ENCODE results near the gene CCNDBP1. TPM values are rescaled to one million over a fixed set of nuclear protein-coding genes. Genes with fewer than 3 reads are reported as not detected.
"Not testable (repeated sequence)": the region's sequence is repeated elsewhere in the genome, so short reads cannot be mapped to it uniquely, and the experiment has no call there.

The CCNDBP1 gene
- total RNA-seq, 1 donor from 2014 or later = 26.5 TPM

DNA sequence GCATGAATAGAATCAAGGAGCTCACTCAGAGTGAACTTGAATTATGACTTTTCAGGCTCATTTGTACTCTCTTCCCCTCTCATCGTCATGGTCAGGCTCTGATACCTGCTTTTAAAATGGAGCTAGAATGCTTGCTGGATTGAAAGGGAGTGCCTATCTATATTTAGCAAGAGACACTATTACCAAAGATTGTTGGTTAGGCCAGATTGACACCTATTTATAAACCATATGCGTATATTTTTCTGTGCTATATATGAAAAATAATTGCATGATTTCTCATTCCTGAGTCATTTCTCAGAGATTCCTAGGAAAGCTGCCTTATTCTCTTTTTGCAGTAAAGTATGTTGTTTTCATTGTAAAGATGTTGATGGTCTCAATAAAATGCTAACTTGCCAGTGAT, 9.6 kb downstream of the CCNDBP1 start:
- no peak for DNase-seq

DNA sequence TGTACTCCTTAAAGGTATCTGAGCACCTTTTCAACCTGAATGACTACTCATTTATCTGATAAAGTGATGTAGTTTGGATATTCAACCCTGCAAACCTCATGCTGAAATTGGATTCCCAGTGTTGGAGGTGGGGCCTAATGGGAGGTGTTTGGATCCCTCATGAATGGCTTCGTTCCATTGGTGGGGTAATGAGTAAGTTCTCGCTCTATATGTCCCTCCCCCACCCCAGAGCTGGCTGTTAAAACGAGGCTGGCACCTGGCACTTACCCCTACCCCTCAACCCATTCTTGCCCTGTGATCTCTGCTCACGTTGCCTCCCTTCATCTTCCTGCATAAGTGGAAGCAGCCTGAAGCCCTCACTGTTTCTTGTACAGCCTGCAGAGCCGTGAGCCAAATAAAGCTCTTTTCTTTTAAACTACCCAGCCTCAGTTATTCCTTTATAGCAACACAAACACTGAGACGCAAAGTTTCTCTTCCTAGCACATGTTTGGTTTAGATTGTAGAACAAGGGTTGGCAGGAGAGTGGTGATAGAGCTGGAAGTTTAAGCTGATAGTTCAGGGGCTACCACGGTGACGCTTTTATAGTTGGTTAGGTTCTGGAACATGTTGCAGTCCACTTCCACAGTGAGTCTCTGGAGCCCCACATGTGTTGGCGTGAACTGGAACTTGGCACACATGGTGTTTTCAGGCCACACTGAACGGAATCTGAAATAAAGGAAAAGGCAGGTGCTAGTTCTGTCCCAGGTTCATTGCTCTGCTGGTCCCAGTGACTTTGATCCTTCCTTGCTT, 11.8 kb downstream of the CCNDBP1 start:
- no peak for DNase-seq

DNA sequence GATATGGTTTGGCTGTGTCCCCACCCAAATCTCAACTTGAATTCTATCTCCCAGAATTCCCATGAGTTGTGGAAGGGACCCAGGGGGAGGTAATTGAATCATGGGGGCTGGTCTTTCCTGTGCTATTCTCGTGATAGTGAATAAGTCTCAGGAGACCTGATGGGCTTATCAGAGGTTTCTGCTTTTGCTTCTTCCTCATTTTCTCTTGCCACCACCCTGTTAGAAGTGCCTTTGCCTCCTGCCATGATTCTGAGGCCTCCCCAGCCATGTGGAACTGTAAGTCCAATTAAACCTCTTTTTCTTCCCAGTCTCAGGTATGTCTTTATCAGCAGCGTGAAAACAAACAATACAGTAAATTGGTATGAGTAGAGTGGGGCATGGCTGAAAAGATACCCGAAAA, 12.6 kb downstream of the CCNDBP1 start:
- DNase-seq = not testable (repeated sequence)

GRCh38 chr15:43198556-43198955, 13.4 kb downstream of the CCNDBP1 start:
- not testable (repeated sequence) for DNase-seq

GRCh38 chr15:43198992-43199391, 13.8 kb downstream of the CCNDBP1 start:
- no peak for DNase-seq

DNA sequence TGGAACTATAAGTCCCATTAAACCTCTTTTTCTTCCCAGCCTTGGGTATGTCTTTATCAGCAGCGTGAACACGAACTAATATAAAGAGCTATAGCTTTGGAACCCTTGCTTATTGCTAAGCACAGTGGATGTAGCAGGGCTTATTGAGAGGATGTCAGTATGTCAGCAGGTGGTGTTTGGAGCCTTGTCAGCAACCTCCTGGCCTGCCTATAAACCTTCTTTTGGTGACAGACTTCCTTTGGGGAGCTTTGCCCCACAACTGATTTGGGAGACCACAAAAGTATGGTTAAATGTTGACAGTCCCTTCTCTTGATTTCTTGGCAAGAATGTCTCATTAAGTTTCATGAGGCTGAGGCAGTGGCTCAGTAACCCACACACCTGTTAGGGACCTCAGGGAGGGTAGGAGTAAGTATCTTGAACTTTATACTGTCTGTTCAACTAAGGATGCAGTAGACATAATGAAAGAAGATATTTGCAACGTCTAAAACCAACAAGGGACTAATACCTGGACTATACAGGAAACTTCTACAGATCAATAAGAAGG, 14.8 kb downstream of the CCNDBP1 start:
- no peak for DNase-seq

- no peak for DNase-seq
These were observed 19.1 kb downstream of the CCNDBP1 start for GRCh38 chr15:43204016-43204901.

DNA sequence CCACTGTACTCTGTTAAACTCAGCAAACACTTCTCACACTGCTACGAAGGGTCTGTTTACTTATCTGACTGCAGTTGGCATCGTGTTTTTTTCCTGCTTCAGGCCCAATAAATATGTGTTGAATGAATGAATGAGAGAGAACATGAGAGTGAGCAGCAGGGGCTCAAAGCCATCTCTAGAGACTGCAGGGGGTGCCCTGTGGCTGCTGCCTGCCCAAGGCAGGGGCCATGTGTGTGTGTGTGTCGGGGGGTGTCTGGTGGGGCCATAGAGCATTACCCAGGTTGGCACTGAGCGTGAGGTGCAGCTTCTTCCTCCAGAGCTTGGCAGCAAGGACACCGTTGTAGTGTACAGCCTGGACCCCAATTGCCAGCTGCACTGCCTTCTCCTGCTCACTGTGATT, 20.9 kb downstream of the CCNDBP1 start:
- no peak for DNase-seq

DNA sequence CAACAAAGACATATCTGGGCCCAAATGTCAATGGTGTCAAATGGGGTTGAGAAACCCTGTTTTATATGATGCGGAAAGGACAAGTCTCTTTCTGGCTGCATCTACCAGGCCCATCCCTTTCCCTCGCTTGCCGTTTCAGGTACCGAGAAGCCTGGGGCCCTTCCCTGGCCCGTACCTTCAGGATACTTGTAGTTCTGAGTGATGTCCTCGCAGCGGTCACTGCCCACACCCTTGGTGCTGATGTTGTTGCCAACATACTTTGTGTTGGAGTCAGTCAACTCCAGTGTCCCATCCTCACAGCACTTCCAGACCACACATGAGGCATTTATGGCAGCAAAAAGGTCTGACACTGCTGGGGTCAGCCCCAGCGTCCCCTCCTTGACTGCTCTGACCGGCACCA, 21.8 kb downstream of the CCNDBP1 start:
- no peak for DNase-seq

DNA sequence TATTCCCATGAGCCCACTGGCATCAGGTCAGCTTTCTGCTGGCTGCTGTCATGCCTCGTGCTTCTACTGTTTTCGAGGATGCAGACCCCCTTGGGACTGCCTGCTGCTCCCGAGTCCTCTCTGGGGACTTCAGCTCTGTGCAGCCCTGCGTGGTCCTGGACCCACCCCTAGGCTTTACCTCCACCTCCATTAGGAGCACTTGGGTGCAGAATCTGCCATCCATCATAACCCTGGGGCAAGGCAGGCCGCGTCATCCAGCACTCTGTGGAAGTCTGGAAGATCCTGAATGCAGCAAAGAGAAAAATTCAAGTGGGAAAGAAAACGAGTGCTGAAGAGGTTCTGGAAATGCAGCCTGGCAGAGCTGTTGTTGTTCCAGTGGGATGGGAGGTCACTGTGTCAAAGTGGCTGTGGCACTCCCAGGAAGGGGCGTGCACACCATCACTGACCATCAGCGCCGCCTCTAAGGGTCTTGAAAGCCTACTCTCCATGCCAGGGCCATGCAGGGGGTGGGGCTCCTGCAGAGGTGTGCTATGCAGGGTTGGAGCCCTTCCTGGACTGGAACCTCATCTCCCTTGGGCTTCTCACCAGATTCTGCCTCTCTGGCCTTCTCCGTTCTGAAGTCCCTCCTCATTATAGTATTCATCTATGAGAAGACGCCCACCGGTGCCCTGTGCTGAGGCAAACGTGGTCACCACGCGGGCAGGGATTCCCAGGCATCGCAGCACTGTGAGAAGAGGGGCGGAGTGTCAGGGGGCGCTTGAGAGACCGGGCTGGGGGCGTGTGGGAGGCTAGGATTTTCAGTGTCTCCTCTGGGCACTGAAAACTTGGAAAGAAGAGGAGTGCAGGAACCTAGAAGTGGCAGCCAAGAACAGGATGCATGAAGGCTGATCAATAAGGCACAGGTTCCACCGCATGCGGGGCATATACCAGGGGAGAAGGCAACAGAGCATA, 23.1 kb downstream of the CCNDBP1 start:
- no peak for DNase-seq

DNA sequence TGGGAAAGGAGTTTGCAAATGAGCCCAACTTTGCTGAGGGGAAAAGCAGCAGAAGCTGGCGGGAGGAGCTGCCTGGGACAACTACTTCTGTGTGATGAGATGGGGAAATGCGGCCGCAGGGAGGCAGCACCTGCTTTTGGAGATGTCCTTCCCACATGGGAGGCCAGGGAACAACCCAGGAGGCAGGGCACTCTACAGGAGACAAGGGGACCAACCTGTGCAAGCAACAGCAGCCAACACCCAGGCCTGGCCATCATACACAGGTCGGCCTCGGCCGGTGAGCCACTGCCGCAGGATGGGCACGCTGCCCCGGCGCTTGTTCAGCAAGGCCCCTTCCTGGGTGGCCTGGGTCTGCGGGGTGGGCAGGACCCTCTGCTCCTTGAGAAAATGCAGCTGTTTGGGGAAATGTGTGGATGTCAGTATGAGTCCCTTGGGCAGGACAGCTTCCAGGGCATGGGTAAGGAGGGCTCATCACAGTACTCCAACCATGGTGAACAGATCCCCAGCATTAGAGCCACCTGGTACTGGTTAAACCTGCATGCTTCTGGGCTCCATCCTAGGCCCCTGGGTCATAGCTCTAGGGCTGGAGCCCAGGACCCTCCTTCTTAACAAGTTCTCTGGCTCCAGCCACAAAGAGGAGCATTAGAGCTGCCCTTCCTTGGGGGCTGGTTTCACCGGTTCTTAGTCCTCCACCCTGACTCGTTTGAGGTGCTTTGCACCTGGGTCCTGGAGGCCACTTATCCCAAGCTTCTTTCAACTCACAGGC, 24.0 kb downstream of the CCNDBP1 start:
- DNase-seq = no peak

GRCh38 chr15:43210172-43210745, 25.1 kb downstream of the CCNDBP1 start:
- no peak for DNase-seq

- no peak for DNase-seq
These were observed 25.6 kb downstream of the CCNDBP1 start for GRCh38 chr15:43210807-43211206.

DNA sequence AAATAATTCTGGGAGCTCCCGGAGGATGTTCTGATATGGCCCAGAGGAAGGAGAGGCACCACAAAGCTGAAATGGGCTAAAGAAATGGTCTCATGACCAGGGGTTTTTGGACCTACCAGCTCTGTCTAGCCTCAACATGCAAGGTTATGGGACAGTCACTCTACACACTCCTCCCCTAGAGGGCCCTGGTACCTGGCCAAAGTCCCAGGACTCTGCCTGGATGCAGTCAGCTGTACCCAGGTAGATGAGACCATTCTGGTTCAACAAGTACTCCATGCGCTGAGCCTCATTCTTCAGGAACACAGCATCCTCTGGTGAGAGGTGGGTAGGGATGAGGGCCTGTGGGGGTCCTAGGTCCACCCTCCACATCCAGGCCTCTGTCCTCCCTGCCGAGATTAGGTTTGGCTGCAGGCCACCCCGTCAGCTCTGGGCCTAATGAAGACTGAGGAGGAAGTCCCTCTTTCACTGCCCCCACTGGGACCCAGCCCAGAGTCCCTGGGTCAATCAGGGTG, 26.1 kb downstream of the CCNDBP1 start:
- DNase-seq = no peak

DNA sequence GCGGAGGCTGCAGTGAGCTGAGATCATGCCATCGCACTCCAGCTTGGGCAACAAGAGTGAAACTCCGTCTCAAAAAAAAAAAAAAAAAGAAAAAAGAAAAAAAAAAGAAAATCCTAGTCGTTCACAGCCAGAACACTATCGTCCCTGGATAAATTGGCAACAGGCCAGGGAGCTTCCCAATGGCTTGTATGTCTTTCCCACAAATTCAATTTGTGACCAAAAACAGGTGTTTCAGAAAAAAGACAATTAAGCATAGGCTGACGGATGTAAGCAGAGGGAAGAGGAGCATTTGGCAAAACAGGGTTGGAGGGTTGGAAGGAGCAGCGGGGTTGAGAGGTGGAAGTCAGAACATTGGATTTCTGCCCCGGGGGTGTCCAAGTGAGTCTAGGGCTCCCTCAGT, 27.1 kb downstream of the CCNDBP1 start:
- DNase-seq = no peak

- DNase-seq = no peak
These were observed 27.7 kb downstream of the CCNDBP1 start for GRCh38 chr15:43212951-43213350.

DNA sequence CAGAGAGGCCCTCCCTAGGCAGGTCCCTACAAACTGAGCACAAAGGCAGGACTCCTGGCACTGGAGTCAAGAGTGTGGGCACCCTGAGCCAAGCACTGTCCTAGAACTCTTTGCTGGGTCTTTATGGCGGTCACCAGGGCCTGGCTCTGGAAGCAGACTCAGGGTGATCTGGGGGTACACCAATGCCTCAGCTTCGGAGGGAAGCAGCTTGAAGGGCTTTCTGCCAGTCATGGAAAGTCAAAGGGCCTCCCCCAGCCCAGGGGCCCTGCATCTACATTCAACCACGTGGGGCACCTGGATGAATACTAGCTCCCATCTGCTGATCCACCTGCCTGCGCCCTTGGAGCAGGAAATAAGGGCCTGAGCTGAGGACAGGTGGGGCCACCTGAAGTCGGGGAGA, 28.3 kb downstream of the CCNDBP1 start:
- DNase-seq = no peak

DNA sequence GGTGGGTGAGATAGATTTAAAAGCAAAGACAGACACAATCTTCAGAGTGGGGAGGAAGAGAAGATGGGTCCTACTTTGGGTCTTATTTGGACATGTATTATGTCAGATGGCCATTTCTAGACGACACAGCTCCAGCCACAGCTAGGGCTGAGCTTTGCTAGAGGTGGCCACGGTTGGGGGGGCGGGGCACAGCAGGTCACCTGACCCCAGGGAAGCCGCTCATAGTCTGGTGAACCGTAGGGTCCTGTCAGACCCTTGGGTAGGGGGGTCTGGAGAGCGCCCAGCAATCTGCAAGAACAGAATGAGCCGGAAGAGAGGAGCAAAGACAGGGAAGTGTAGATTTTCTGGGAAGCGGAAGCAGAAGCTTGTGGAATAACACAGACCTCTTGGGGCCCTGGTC, 29.0 kb downstream of the CCNDBP1 start:
- DNase-seq = no peak

GRCh38 chr15:43214592-43215295, 29.5 kb downstream of the CCNDBP1 start:
- DNase-seq = no peak

GRCh38 chr15:43215961-43216360, 30.8 kb downstream of the CCNDBP1 start:
- no peak for DNase-seq
